Fibroblast of villous mesenchyme (primary cell): ENCODE data around the gene DNAJC8. TPM values are rescaled to one million over a fixed set of nuclear protein-coding genes. Genes with fewer than 3 reads are reported as not detected.

Experiments
- DNase-seq: peaks from one replicate; pipeline ENCODE4 v3.0.0-alpha.2; 2010; ENCODE audit warnings: low read depth
- H3K4me3 ChIP-seq: 2 replicates; pipeline ENCODE4 v1.5.1; 2011; ENCODE audit warnings: low read depth, mild to moderate bottlenecking, low read length
- total RNA-seq: library from RNA; depleted of rRNA; stranded (reverse); fragments of >200 nt; gene quantifications from 2 replicates; pipeline ENCODE4 v1.2.3, GENCODE V29; 2012
- TF ChIP-seq, protein P1 (sequence below): IDR thresholded peaks from 2 replicates; pipeline ENCODE4 v1.5.1; 2012; ENCODE audit warnings: low read depth, mild to moderate bottlenecking, low read length; ENCODE audit not compliant: insufficient read depth

DNAJC8 gene
- total RNA-seq, 1 donor = 81.6 TPM

- no peak for DNase-seq
- no peak overlapping the region for H3K4me3 ChIP-seq
- TF ChIP-seq, protein P1, sequence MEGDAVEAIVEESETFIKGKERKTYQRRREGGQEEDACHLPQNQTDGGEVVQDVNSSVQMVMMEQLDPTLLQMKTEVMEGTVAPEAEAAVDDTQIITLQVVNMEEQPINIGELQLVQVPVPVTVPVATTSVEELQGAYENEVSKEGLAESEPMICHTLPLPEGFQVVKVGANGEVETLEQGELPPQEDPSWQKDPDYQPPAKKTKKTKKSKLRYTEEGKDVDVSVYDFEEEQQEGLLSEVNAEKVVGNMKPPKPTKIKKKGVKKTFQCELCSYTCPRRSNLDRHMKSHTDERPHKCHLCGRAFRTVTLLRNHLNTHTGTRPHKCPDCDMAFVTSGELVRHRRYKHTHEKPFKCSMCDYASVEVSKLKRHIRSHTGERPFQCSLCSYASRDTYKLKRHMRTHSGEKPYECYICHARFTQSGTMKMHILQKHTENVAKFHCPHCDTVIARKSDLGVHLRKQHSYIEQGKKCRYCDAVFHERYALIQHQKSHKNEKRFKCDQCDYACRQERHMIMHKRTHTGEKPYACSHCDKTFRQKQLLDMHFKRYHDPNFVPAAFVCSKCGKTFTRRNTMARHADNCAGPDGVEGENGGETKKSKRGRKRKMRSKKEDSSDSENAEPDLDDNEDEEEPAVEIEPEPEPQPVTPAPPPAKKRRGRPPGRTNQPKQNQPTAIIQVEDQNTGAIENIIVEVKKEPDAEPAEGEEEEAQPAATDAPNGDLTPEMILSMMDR = no peak
These were observed 40.5 kb upstream of the DNAJC8 start for GRCh38 chr1:28273216-28273860.

DNA sequence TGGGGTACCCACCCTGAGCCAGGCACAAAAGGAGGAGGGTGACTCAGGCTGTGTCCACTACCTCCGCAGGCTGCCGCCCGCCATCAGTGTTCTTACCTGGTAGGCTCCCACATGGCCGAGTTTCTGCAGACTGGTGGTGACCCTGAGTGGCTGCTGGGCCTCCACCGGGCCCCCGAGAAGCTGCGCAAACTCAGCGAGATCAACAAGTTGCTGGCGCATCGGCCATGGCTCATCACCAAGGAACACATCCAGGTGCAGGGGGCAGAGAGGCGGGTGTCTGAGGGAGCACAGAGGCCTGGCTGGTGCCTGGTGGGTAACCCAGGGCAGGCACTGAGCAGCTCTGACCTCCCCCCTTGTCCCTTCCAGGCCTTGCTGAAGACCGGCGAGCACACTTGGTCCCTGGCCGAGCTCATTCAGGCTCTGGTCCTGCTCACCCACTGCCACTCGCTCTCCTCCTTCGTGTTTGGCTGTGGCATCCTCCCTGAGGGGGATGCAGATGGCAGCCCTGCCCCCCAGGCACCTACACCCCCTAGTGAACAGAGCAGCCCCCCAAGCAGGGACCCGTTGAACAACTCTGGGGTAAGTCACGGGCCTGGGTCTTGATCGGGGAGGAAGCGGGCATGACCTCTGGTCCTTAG is 39.5 kb upstream of the DNAJC8 start:
- H3K4me3 ChIP-seq = no peak overlapping the region
- no peak for DNase-seq
- TF ChIP-seq, protein P1 = no peak

DNA sequence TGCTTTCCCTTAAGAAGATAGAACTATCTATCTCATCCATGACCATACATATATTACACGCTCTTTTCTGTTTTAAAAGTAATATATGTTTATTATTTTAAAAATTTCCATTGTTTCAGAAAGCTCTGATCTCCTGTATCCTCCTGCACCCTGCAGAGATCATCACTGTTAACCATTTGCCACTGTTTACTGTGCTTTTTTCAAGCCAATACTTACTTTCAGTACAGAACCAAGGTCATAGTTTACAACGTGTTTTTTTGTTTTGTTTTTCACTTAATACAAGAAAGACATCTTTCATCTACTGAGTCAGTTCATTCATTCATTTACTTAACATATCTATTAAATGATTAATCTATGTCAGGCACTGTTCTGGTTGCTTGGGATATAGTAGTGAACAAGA is 36.7 kb upstream of the DNAJC8 start:
- H3K4me3 ChIP-seq = no peak overlapping the region
- TF ChIP-seq, protein P1 = no peak
- DNase-seq = no peak

DNA sequence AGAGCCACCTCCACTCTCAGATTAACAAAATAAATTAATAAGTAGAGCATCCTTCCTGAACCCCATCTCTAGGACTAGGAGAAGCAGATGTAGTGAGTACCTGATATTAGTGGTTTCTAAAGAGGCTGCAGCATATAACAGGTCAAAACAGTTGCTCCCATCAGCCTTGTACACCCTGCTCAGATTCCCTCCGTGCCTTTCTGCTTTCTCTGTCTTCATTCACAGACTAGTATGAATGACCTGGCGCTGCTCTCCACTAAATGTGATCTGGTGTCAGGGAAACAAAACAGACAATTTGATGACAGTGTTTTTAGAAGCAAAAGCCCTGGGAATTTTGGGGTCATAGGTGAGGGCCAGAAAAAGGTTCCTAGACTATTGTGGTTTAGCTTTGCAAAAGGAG is 34.8 kb upstream of the DNAJC8 start:
- no peak for DNase-seq
- H3K4me3 ChIP-seq = no peak overlapping the region
- TF ChIP-seq, protein P1 = no peak

- H3K4me3 ChIP-seq = peak overlapping the region; percentile 11
- DNase-seq = no peak
- TF ChIP-seq, protein P1 = no peak
These were observed 34.1 kb upstream of the DNAJC8 start for GRCh38 chr1:28266920-28267322.

- no peak overlapping the region for H3K4me3 ChIP-seq
- DNase-seq = no peak
- TF ChIP-seq, protein P1 = no peak
These were observed 32.7 kb upstream of the DNAJC8 start for GRCh38 chr1:28265577-28265976.
